ENCODE data around the gene TBCC. TPM values are rescaled to one million over a fixed set of nuclear protein-coding genes. Genes with fewer than 3 reads are reported as not detected.
A peak's percentile ranks its signal among the peaks of the same experiment; 100 is the strongest.

Gene TBCC
- total and polyA plus RNA-seq, 2 of the 13 experiments (the other 11 are each of a cell fraction or from before 2014, with no cell fraction given), result 14.8 to 36.1 TPM

DNA sequence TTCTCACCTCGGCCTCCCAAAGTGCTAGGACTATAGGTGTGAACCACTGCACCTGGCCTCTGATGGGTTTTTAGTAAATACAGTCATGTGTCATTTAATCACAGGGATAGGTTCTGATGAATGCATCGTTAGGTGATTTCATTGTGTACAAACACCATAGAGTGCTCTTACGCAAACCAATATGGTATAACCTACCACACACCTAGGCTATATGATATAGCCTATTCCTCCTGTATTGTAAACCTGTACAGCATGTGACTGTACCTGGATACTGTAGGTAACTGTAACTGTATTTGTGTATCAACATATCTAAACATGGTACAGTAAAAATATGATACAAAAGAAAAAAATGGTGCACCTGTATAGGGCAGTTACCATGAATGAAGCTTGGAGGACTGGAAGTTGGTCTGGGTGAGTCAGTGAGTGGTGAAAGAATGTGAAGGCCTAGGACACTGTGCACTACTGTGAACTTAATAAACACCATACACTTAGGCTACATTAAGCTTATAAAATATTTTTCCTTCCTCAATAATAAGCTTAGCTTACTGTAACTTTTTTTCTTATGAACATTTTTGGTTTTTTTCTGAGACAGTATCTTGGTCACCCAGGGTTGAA lies 45.9 kb upstream of the TBCC start:
- no peaks in the 10 kb centered on the region; a peak in 1 of 5 replicates for H3K36me3 ChIP-seq (replicated peaks in 1 of 2; ENCODE audit: control insufficient read depth in 1 of 2, insufficient read depth in 2 of 2, low read length in 2 of 2)
- 99% methylated on average over 3 of the region's 3 CpGs for whole genome bisulfite sequencing (ENCODE audit: low lambda C conversion rate)
- peaks cover 9% of the 10 kb centered on the region; the same call in 1 of the 2 replicates for H4K20me1 ChIP-seq (ENCODE audit: insufficient read depth, low read length)
- H3K27ac ChIP-seq (ENCODE audit: extremely low read length, insufficient read depth, low read length), result no peak overlapping the region
- BruUV-seq (replicated peaks), result no TSS peak
- ATAC-seq (peak; percentile 56), FAIRE-seq (no peak), DNase-seq (ENCODE audit: low spot score) (no peak)
- in situ Hi-C loops (cut with HindIII; ENCODE audit: extremely low pct_ligation_motif_present, low pct_unique_long_range_greater_than_20kb), result no loop called here
- CTCF ChIA-PET (ENCODE audit: low intra/inter-chr PET ratio, low total read pairs), result no interaction called here
- no peak overlapping the region for H3K9ac ChIP-seq (ENCODE audit: insufficient read depth, low read depth, low read length)
- peaks cover 39% of the 10 kb centered on the region for H3K79me2 ChIP-seq (ENCODE audit: insufficient read depth, low read length)
- H3K4me2 ChIP-seq (ENCODE audit: low read depth, low read length), result no peak overlapping the region
- no peak overlapping the region for H3K4me3 ChIP-seq (replicated peaks in 1 of 3; ENCODE audit: insufficient read depth in 1 of 3, low read depth in 2 of 3, low read length in 3 of 3)
- no peaks in the 10 kb centered on the region for H3K27me3 ChIP-seq (ENCODE audit: control insufficient read depth in 1 of 2, insufficient read depth in 2 of 2, low read length in 2 of 2)
- POLR2A ChIA-PET, result interaction anchor here (1.9 to 2.7 kb wide), 2 partner anchors 9 to 45 kb away, joined by 6 to 24 read pairs; partner anchors contain the start of genes BICRAL and TBCC
- H3K4me1 ChIP-seq (ENCODE audit: insufficient read depth, low read length), result peaks cover 52% of the 10 kb centered on the region
- intact Hi-C loops (cut with micrococcal nuclease; ENCODE audit: unreplicated experiment), result no loop called here
- H3K9me3 ChIP-seq (ENCODE audit: low read length), result no peaks in the 10 kb centered on the region
- H2AFZ ChIP-seq (ENCODE audit: low read length), result no peak overlapping the region
- TF ChIP-seq PITX1 (CRISPR knock-in tag; IDR thresholded peaks at IDR 0.05) (no peak), ZNF354B (CRISPR knock-in tag; IDR thresholded peaks at IDR 0.05) (0 out of 2 replicates have a peak, but pooled peaks have one; percentile 36), RAD21 (CRISPR knock-in tag; IDR thresholded peaks at IDR 0.05) (no peak), CCAR2 (optimal IDR thresholded peaks at IDR 0.05; ENCODE audit: low read depth, low read length) (no peak), GATA4 (IDR thresholded peaks at IDR 0.05; ENCODE audit: borderline replicate concordance, low read depth) (no peak), ZNF644 (CRISPR knock-in tag; IDR thresholded peaks at IDR 0.05; ENCODE audit: low read depth) (peak; percentile 13; the same call in 1 of the 2 replicates), SALL1 (CRISPR knock-in tag; IDR thresholded peaks at IDR 0.05) (no peak), TP53 (CRISPR knock-in tag; conservative IDR thresholded peaks at IDR 0.05) (no peak), AGO2 (optimal IDR thresholded peaks at IDR 0.05; ENCODE audit: low read depth, low read length) (peak; percentile 57), EZH2 (conservative IDR thresholded peaks at IDR 0.05; ENCODE audit: low read depth, low read length) (no peak), ZC3H13 (CRISPR knock-in tag; IDR thresholded peaks at IDR 0.05) (no peak), GLI4 (CRISPR knock-in tag; IDR thresholded peaks at IDR 0.05; ENCODE audit: borderline replicate concordance) (no peak), ZKSCAN5 (CRISPR knock-in tag; IDR thresholded peaks at IDR 0.05) (no peak), GABPA (IDR thresholded peaks at IDR 0.05; ENCODE audit: low read depth, low read length) (no peak), GABPA (CRISPR knock-in tag; IDR thresholded peaks at IDR 0.05; ENCODE audit: low read depth) (0 out of 2 replicates have a peak, but pooled peaks have one; percentile 5), SMC3 (IDR thresholded peaks at IDR 0.05; ENCODE audit: low read length) (no peak)
- TF ChIP-seq, protein P1, sequence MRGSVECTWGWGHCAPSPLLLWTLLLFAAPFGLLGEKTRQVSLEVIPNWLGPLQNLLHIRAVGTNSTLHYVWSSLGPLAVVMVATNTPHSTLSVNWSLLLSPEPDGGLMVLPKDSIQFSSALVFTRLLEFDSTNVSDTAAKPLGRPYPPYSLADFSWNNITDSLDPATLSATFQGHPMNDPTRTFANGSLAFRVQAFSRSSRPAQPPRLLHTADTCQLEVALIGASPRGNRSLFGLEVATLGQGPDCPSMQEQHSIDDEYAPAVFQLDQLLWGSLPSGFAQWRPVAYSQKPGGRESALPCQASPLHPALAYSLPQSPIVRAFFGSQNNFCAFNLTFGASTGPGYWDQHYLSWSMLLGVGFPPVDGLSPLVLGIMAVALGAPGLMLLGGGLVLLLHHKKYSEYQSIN (CRISPR knock-in tag; IDR thresholded peaks at IDR 0.05; ENCODE audit: borderline replicate concordance), result no peak
- TF ChIP-seq, protein P2, sequence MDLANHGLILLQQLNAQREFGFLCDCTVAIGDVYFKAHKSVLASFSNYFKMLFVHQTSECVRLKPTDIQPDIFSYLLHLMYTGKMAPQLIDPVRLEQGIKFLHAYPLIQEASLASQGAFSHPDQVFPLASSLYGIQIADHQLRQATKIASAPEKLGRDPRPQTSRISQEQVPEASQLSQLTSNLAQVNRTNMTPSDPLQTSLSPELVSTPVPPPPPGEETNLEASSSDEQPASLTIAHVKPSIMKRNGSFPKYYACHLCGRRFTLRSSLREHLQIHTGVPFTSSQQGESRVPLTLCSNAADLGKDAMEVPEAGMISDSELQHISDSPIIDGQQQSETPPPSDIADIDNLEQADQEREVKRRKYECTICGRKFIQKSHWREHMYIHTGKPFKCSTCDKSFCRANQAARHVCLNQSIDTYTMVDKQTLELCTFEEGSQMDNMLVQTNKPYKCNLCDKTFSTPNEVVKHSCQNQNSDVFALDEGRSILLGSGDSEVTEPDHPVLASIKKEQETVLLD (CRISPR knock-in tag; IDR thresholded peaks at IDR 0.05; ENCODE audit: low read depth), result no peak
- TF ChIP-seq, protein P3, sequence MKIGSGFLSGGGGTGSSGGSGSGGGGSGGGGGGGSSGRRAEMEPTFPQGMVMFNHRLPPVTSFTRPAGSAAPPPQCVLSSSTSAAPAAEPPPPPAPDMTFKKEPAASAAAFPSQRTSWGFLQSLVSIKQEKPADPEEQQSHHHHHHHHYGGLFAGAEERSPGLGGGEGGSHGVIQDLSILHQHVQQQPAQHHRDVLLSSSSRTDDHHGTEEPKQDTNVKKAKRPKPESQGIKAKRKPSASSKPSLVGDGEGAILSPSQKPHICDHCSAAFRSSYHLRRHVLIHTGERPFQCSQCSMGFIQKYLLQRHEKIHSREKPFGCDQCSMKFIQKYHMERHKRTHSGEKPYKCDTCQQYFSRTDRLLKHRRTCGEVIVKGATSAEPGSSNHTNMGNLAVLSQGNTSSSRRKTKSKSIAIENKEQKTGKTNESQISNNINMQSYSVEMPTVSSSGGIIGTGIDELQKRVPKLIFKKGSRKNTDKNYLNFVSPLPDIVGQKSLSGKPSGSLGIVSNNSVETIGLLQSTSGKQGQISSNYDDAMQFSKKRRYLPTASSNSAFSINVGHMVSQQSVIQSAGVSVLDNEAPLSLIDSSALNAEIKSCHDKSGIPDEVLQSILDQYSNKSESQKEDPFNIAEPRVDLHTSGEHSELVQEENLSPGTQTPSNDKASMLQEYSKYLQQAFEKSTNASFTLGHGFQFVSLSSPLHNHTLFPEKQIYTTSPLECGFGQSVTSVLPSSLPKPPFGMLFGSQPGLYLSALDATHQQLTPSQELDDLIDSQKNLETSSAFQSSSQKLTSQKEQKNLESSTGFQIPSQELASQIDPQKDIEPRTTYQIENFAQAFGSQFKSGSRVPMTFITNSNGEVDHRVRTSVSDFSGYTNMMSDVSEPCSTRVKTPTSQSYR (CRISPR knock-in tag; IDR thresholded peaks at IDR 0.05; ENCODE audit: borderline replicate concordance), result no peak
